Caco-2 (cell line): ENCODE results near the gene SLC39A9. TPM values are rescaled to one million over a fixed set of nuclear protein-coding genes. Genes with fewer than 3 reads are reported as not detected.

ENCODE experiments used
- BruUV-seq: library from RNA; stranded (reverse); fragments of 400-500 nt; replicated peaks from 2 replicates; lab custom pipeline; 2021; lab: Mats Ljungman, UMichigan
- CTCF ChIA-PET: fragments of 300-600 bp; sonication (Branson Sonifier 250); formaldehyde crosslinking; loops from one replicate; lab custom pipeline; 2022; ENCODE audit warnings: antibody characterized with exemption; lab: Charles Lee
- POLR2A ChIA-PET: fragments of 300-600 bp; sonication (Branson Sonifier 250); formaldehyde crosslinking; loops from one replicate; lab custom pipeline; 2022; ENCODE audit warnings: antibody characterized with exemption; lab: Charles Lee
- DNase-seq, 2 experiments: peaks; one replicate each; pipeline versions ENCODE4 v3.0.0 to v3.0.0-alpha.2; 2020 to 2022
- H3K27me3 ChIP-seq: replicated peaks from 2 replicates; pipeline ENCODE4 v1.6.0; 2011; ENCODE audit warnings: low read length; ENCODE audit not compliant: control insufficient read depth, insufficient read depth
- H3K36me3 ChIP-seq: 2 replicates; pipeline ENCODE4 v1.5.1; 2011; ENCODE audit warnings: low read length; ENCODE audit not compliant: control insufficient read depth, insufficient read depth
- H3K4me1 ChIP-seq: fragments of 250-450 bp; sonication (Bioruptor Pico); 2 replicates; pipeline ENCODE4 v1.5.1; 2020; ENCODE audit warnings: mild to moderate bottlenecking
- H3K4me3 ChIP-seq: 2 replicates; pipeline ENCODE4 v1.5.1; 2011; ENCODE audit warnings: low read depth, mild to moderate bottlenecking, control low read depth, low read length
- H3K9me3 ChIP-seq: fragments of 250-450 bp; sonication (Bioruptor Pico); 2 replicates; pipeline ENCODE4 v1.5.1; 2020; ENCODE audit warnings: mild to moderate bottlenecking, moderate library complexity
- H3K27ac Mint-ChIP-seq: one replicate; pipeline ENCODE4 v1.8.0; 2022; ENCODE audit warnings: mixed read lengths; ENCODE audit not compliant: unreplicated experiment
- H3K27me3 Mint-ChIP-seq: one replicate; pipeline ENCODE4 v1.8.0; 2022; ENCODE audit warnings: mixed read lengths; ENCODE audit not compliant: insufficient read depth, unreplicated experiment
- H3K36me3 Mint-ChIP-seq: one replicate; pipeline ENCODE4 v1.8.0; 2022; ENCODE audit warnings: mild to moderate bottlenecking, mixed read lengths; ENCODE audit not compliant: insufficient read depth, unreplicated experiment
- H3K4me1 Mint-ChIP-seq: one replicate; pipeline ENCODE4 v1.8.0; 2022; ENCODE audit warnings: low read depth, mixed read lengths; ENCODE audit not compliant: unreplicated experiment
- H3K4me3 Mint-ChIP-seq: one replicate; pipeline ENCODE4 v1.8.0; 2022; ENCODE audit warnings: mild to moderate bottlenecking, moderate library complexity, mixed read lengths; ENCODE audit not compliant: unreplicated experiment
- H3K9me3 Mint-ChIP-seq: one replicate; pipeline ENCODE4 v1.8.0; 2022; ENCODE audit warnings: mixed read lengths; ENCODE audit not compliant: unreplicated experiment
- CTCF ChIP-seq, 2 experiments: fragments of 200-600 bp in 1 of 2; IDR thresholded peaks; 1 replicate in 1 of 2; 2 replicates in 1 of 2; pipeline versions ENCODE4 v1.5.1 to v1.8.0; 2011 to 2022; ENCODE audit warnings: antibody characterized with exemption in 1 of 2, control low read depth in 1 of 2, inconsistent platforms in 1 of 2, low read depth in 1 of 2, low read length in 1 of 2, mild to moderate bottlenecking in 1 of 2, moderate library complexity in 1 of 2; ENCODE audit not compliant: insufficient read depth in 1 of 2, severe bottlenecking in 1 of 2, unreplicated experiment in 1 of 2
- intact Hi-C: fragments of 100-400 bp; cut with micrococcal nuclease; formaldehyde crosslinking; loops from one replicate; pipeline ENCODE4 v1.10.0; 2022; ENCODE audit not compliant: unreplicated experiment
- total RNA-seq: library from RNA; stranded (reverse); gene quantifications from 2 replicates; pipeline ENCODE4 v1.2.3, GENCODE V29; 2022

SLC39A9 gene
- total RNA-seq, 1 experiment from 2014 or later: 96.4 TPM

GRCh38 chr14:69428289-69428998 lies 30.0 kb downstream of the SLC39A9 start:
- Histone ChIP-seq H3K9me3 (no peaks in the 10 kb centered on the region), H3K4me3 (no peak overlapping the region), H3K36me3 (peaks cover 2% of the 10 kb centered on the region; the same call in 1 of the 2 replicates), H3K27me3 (no peaks in the 10 kb centered on the region), H3K4me1 (no peaks in the 10 kb centered on the region)
- TF ChIP-seq CTCF (IDR thresholded peaks at IDR 0.05; ENCODE audit: insufficient read depth in 1 of 2, low read depth in 1 of 2, low read length in 1 of 2, severe bottlenecking in 1 of 2, unreplicated experiment in 1 of 2): no peak
- Mint-ChIP-seq H3K36me3 (peaks cover 35% of the 10 kb centered on the region), H3K4me1 (no peaks in the 10 kb centered on the region), H3K9me3 (no peaks in the 10 kb centered on the region), H3K4me3 (no peak overlapping the region), H3K27me3 (no peaks in the 10 kb centered on the region), H3K27ac (no peak overlapping the region)
- BruUV-seq: no TSS peak
- DNase-seq: no peak
- intact Hi-C loops: no loop called here
- POLR2A ChIA-PET: no interaction called here
- CTCF ChIA-PET: no interaction called here

DNA sequence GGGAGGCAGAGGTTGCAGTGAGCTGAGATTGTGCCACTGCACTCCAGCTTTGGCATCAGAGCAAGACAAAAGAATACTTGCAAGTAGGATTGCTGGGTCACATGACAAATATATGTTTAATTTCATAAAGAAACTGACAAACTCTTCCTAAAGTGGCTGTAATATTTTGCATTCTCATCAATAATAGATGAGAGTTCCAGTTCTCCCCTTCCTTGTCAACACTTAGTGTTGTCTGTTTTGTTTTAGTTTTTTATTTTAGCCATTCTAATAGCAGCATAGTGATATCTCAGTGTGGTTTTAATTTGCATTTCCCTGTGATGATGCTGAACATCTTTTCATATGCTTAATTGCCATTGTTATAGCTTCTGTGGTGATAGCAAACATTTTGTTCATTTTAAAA lies 31.2 kb downstream of the SLC39A9 start:
- BruUV-seq: no TSS peak
- H3K4me3 Mint-ChIP-seq: no peak overlapping the region
- no peaks in the 10 kb centered on the region for H3K9me3 Mint-ChIP-seq
- H3K9me3 ChIP-seq: no peaks in the 10 kb centered on the region
- H3K27me3 Mint-ChIP-seq: no peaks in the 10 kb centered on the region
- no peak for DNase-seq
- POLR2A ChIA-PET: no interaction called here
- intact Hi-C loops: no loop called here
- no peaks in the 10 kb centered on the region for H3K27me3 ChIP-seq
- CTCF ChIA-PET: no interaction called here
- peaks cover 2% of the 10 kb centered on the region; the same call in 1 of the 2 replicates for H3K36me3 ChIP-seq
- no peaks in the 10 kb centered on the region for H3K4me1 ChIP-seq
- no peaks in the 10 kb centered on the region for H3K4me1 Mint-ChIP-seq
- no peak overlapping the region for H3K27ac Mint-ChIP-seq
- TF ChIP-seq CTCF (IDR thresholded peaks at IDR 0.05; ENCODE audit: insufficient read depth in 1 of 2, low read depth in 1 of 2, low read length in 1 of 2, severe bottlenecking in 1 of 2, unreplicated experiment in 1 of 2): no peak
- H3K36me3 Mint-ChIP-seq: peaks cover 28% of the 10 kb centered on the region
- no peak overlapping the region for H3K4me3 ChIP-seq

- no TSS peak for BruUV-seq
- no peaks in the 10 kb centered on the region for H3K9me3 ChIP-seq
- Mint-ChIP-seq H3K36me3 (peaks cover 21% of the 10 kb centered on the region), H3K27me3 (no peaks in the 10 kb centered on the region), H3K4me1 (no peaks in the 10 kb centered on the region), H3K4me3 (no peak overlapping the region), H3K27ac (no peak overlapping the region), H3K9me3 (no peaks in the 10 kb centered on the region)
- TF ChIP-seq CTCF (IDR thresholded peaks at IDR 0.05; ENCODE audit: insufficient read depth in 1 of 2, low read depth in 1 of 2, low read length in 1 of 2, severe bottlenecking in 1 of 2, unreplicated experiment in 1 of 2): no peak
- CTCF ChIA-PET: interaction anchor here (0.6 kb wide), 1 partner anchor 182 kb away, joined by 3 read pairs; no protein-coding TSS in a partner anchor
- H3K36me3 ChIP-seq: peaks cover 2% of the 10 kb centered on the region; the same call in 1 of the 2 replicates
- no peak for DNase-seq
- H3K27me3 ChIP-seq: no peaks in the 10 kb centered on the region
- intact Hi-C loops: no loop called here
- POLR2A ChIA-PET: no interaction called here
- no peak overlapping the region for H3K4me3 ChIP-seq
- H3K4me1 ChIP-seq: no peaks in the 10 kb centered on the region
These were observed 31.9 kb downstream of the SLC39A9 start for GRCh38 chr14:69430306-69430939.
